NCI-H446 treated with DMSO at 0.1 percent for 48 hours (cell line): ENCODE measurements around the gene ENPP7.

Source experiments
- DNase-seq: peaks from one replicate; lab custom pipeline; 2025; lab: John Stamatoyannopoulos, UW

Gene ENPP7

GRCh38 chr17:79730769-79731483, at the start of gene ENPP7:
Gene ENPP7, plus strand, starts transcription at chr17:79730943. Its CDS starts 197 bp downstream, at chr17:79731140.
- no peak for DNase-seq

DNA sequence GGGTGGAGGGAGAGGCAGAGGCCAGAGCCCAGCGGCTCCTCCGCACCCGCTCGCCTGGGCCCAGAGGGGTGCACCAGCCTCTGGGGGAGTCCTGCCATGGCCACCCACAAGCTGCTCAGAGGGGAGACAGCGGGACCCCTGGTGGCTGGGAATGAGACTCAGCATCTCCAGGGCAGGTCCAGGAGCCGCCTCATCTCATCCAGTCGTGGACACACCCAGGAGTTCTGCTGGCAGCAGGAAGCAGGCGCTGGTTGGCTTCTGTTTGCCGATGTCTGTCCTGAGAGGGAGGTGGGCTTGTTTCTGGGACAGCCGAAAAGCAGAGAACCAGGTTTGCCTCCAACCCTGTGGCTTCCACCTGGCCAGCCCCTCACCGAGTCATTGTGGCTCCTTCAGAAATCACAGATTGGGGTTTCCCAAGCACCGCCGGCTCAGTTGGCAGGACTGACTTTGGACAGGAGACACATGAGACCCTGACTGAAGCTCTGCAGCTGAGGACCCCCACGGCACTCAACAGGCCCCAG, 49.6 kb upstream of the ENPP7 start:
- no peak for DNase-seq

- no peak for DNase-seq
Observed at GRCh38 chr17:79681628-79682261, 49.0 kb upstream of the ENPP7 start.

GRCh38 chr17:79683365-79683764, 47.4 kb upstream of the ENPP7 start:
- no peak for DNase-seq

DNA sequence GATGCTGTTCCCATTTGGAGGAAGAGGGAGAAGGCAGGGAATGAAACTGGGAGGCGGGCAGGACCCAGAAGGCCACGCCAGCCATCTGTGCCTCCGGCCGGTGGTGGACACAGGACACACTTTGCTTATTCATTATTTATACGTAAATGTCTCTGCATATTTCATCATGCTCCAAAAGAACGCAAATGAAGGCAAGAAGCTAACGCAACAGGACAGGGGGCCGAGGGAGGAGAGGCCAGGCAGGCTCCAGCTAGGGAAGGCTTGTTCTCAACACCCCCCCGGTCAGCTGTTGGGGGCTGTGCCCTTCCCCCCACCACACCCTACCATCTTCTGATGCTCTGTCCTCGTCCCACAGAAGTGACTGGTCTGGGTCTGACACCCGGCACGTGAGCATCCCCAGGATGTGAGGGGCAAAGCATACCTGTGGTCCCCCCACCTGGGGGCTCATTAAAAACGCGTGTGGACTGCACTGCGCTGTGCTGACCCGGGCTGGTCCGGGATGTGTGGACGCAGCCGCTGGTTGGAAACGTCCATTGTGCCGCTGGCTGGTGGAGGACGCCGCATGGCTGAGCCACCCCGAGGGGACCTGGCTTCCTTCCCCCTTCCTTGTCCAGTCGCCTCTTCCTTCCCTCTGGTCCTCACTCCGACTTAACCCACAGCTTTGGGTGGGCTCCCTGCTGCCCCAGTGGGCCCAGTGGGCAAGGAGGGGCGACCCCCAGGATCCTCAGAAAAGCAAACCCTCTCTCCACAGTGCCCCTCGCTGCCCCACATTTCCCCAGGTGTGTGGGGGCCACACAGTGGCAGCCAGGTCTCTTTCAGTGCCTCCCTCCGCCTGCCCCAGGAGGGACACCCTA, 46.4 kb upstream of the ENPP7 start:
- DNase-seq, result no peak

DNA sequence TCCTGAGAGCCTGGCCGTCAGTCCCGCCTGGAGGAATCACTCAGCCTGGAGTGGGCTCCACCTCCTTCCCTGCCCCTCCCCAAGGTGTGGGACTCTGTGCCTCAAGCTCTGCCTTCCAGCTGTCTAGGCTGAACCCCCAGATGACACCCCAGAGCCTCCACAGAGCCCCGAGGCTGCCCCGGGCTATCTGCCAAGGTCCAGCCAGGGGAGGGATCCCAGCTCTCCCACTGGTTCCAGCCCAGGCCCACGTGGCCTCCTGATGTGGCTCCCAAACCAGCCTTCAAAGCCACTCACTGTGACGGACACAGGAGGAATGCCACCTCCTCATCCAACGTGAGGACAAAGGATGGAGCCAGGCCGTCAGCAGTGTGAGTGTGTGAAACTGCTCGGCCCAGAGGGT, 45.6 kb upstream of the ENPP7 start:
- no peak for DNase-seq

GRCh38 chr17:79686476-79686875, 44.3 kb upstream of the ENPP7 start:
- no peak for DNase-seq

DNA sequence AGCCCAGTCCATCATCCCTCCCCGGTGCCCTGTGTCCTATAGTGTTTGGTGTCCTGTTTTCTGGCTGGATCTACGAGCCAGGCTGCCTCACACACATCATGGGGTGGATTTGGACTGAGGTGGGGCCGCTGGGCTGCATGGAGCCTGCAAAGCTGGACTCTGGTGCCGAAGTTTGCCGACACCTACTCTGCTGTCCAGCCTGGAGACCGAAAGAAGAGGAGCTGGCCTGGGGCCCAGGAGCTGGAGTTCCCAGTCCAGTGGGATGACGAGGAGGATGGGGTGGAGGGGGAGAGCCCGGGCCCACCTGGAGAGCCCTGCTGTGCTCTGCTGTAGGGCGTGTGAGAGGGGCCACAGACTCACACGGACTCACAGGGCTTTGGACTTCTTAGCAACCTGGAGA, 40.3 kb upstream of the ENPP7 start:
- DNase-seq, result no peak

GRCh38 chr17:79690988-79691836, 39.5 kb upstream of the ENPP7 start:
- DNase-seq, result no peak

GRCh38 chr17:79691931-79692330, 38.8 kb upstream of the ENPP7 start:
- DNase-seq, result peak; percentile 92

- no peak for DNase-seq
Observed at GRCh38 chr17:79693419-79693818, 37.3 kb upstream of the ENPP7 start.

- DNase-seq, result peak; percentile 74
Observed at GRCh38 chr17:79695293-79695790, 35.4 kb upstream of the ENPP7 start.

DNA sequence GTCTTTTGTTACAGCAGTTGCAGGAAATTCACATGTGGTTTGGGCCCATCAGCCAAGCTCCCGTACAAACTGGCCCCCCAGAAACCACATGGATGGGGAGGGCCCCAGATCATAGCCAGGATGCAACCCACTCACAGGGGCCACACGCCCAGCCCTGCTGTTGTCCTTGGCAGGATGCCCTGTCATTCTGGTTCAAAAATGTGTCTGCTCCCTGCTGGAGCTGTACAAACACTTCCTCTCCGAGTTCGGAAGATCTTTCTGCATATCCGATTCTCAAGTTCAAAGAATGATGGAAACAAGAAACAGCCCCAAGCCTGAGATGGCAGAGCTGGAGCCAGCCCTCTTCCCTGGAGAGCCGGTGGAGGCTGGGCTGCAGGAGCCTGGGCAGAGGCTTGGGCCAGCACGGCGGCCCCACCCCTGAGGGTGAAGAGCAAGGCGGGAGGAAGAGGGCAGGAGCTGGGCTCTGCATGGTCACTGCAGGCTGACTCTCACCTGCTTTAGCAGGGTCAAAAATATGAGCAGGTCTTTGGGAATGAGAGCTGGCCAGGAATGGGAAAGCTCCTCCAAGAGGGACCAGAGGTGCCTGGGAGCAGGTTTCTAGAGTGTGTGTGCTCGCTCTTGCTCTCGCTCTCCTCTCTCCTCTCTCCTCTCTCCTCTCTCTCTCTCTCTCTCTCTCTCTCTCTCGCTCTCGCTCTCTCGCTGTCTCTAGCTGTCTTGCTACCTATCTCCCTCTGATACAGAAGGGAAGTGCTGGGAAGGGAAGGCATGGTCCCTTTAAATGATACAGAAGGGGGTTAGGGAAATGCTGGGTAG, 34.7 kb upstream of the ENPP7 start:
- peak; percentile 87 for DNase-seq

- no peak for DNase-seq
Observed at GRCh38 chr17:79696610-79696982, 34.1 kb upstream of the ENPP7 start.

- DNase-seq, result no peak
Observed at GRCh38 chr17:79698146-79698846, 32.4 kb upstream of the ENPP7 start.

DNA sequence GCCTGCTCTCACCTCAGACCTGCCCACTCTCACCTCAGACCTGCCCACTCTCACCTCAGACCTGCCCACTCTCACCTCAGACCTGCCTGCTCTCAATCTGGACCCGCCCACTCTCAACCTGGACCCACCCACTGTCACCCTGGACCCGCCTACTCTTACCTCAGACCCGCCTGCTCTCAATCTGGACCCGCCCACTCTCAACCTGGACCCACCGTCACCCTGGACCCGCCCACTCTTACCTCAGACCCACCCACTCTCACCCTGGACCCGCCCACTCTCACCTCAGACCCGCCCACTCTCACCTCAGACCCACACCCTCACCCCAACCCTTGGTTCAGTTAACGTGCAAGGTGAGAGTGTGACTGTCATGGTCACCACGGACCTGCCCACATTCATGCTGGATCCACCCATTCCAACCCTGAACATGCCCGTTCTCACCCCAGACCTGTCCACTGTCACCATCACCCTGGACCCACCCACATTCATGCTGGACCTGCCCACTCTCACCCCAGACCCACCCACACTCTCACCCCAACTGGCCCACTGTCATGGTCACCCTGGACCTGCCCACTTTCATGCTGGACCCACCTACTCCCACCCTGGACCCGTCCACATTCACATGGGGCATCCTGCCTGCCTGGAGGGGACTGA, 31.2 kb upstream of the ENPP7 start:
- no peak for DNase-seq

- DNase-seq, result no peak
Observed at GRCh38 chr17:79700592-79700991, 30.2 kb upstream of the ENPP7 start.

- DNase-seq, result no peak
Observed at GRCh38 chr17:79702034-79702433, 28.7 kb upstream of the ENPP7 start.

DNA sequence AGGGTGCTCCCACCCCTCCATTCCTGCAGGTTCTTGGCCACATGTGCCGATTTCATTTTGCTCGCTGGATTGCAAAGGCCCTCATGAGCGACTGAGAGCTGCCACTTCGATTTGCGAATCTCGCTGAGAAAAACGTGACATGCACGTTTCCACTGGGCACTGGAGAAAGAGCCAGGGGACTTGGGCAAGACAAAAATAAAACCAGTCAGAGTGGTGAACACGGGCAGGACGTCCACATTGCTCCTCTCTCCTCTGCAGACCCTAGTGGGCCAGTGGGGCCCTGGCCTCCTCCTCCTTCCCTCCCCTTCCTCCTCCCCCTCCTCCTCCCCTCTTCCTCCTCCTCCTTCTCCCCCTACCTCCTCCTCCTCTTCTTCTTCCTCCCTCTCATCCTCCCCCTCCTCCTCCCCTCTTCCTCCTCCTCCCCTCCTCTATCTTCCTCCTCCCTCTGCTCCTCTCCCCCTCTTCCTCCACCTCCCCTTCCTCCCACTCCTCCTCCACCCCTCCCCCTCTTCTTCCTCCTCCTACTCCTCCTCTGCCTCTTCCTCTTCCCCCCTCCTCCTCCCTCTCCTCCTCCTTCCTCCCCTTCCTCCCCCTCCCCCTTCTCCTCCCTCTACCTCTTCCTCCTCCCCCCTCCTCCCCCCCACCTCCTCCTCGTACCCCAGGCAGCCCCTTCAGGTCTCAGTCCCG, 28.1 kb upstream of the ENPP7 start:
- DNase-seq, result no peak
